HEK293 (cell line): ENCODE data around the gene CYP24A1.

ENCODE experiments used
- CTCF ChIA-PET: fragments of 350-600 bp; formaldehyde crosslinking; extraction: SDS; loops from one replicate; lab custom pipeline; 2021; ENCODE audit warnings: antibody characterized with exemption; lab: Yijun Ruan, JAX
- POLR2A ChIA-PET: fragments of 300-600 bp; formaldehyde crosslinking; extraction: SDS; loops from one replicate; lab custom pipeline; 2020; ENCODE audit warnings: antibody characterized with exemption, inconsistent platforms; lab: Yijun Ruan, JAX
- H3K27ac ChIP-seq: fragments of 200-500 bp; sonication (Bioruptor generic); 2 replicates; pipeline ENCODE4 v1.5.1; 2014; ENCODE audit warnings: low read depth, low read length, control low read depth, inconsistent platforms; ENCODE audit errors: extremely low read depth
- H3K36me3 ChIP-seq, 2 experiments: fragments of 200-500 bp in 1 of 2; sonication (Bioruptor generic) in 1 of 2; 1 replicate in 1 of 2; 2 replicates in 1 of 2; pipeline ENCODE4 v1.5.1; 2014 to 2017; ENCODE audit warnings: inconsistent platforms in 2 of 2, low read length in 2 of 2; ENCODE audit not compliant: control insufficient read depth in 2 of 2, insufficient read depth in 1 of 2
- H3K4me1 ChIP-seq: fragments of 200-500 bp; sonication (Bioruptor generic); 2 replicates; pipeline ENCODE4 v1.5.1; 2014; ENCODE audit warnings: mild to moderate bottlenecking, low read length, inconsistent platforms; ENCODE audit not compliant: control insufficient read depth, insufficient read depth
- H3K4me3 ChIP-seq: 2 replicates; pipeline ENCODE4 v1.5.1; 2011; ENCODE audit warnings: low read depth, mild to moderate bottlenecking, control low read depth, low read length, moderate library complexity
- H3K9me3 ChIP-seq: fragments of 200-500 bp; sonication (Bioruptor generic); 2 replicates; pipeline ENCODE4 v1.5.1; 2014; ENCODE audit warnings: low read depth, low read length, inconsistent platforms; ENCODE audit not compliant: control insufficient read depth, insufficient read depth
- RBAK ChIP-seq: fragments of 450-650 bp; formaldehyde crosslinking; IDR thresholded peaks from 2 replicates; pipeline ENCODE4 v1.5.1; 2016; ENCODE audit warnings: missing biosample characterization, missing genetic modification characterization
- REPIN1 ChIP-seq: fragments of 450-650 bp; formaldehyde crosslinking; IDR thresholded peaks from 2 replicates; pipeline ENCODE4 v1.5.1; 2017; ENCODE audit warnings: missing biosample characterization, missing genetic modification characterization, low read depth
- SP3 ChIP-seq: fragments of 450-650 bp; formaldehyde crosslinking; IDR thresholded peaks from 2 replicates; pipeline ENCODE4 v1.5.1; 2016; ENCODE audit warnings: missing biosample characterization, missing genetic modification characterization
- TSHZ1 ChIP-seq: fragments of 450-650 bp; formaldehyde crosslinking; IDR thresholded peaks from 2 replicates; pipeline ENCODE4 v1.5.1; 2016; ENCODE audit warnings: missing biosample characterization, missing genetic modification characterization, borderline replicate concordance
- ZNF211 ChIP-seq: fragments of 450-650 bp; formaldehyde crosslinking; IDR thresholded peaks from 2 replicates; pipeline ENCODE4 v1.5.1; 2016; ENCODE audit warnings: low read depth, missing biosample characterization, missing genetic modification characterization
- ZNF221 ChIP-seq: fragments of 450-650 bp; formaldehyde crosslinking; IDR thresholded peaks from 2 replicates; pipeline ENCODE4 v1.5.1; 2017; ENCODE audit warnings: missing biosample characterization, missing genetic modification characterization, borderline replicate concordance
- ZNF391 ChIP-seq: fragments of 450-650 bp; formaldehyde crosslinking; IDR thresholded peaks from 2 replicates; pipeline ENCODE4 v1.5.1; 2016; ENCODE audit warnings: low read depth, missing biosample characterization, missing genetic modification characterization, borderline replicate concordance
- ZNF488 ChIP-seq: fragments of 450-650 bp; formaldehyde crosslinking; IDR thresholded peaks from 2 replicates; pipeline ENCODE4 v1.5.1; 2016; ENCODE audit warnings: missing biosample characterization, missing genetic modification characterization
- ZNF555 ChIP-seq: fragments of 450-650 bp; formaldehyde crosslinking; conservative IDR thresholded peaks from 2 replicates; pipeline ENCODE4 v1.5.1; 2017; ENCODE audit warnings: missing biosample characterization, mild to moderate bottlenecking, missing genetic modification characterization, inconsistent platforms
- ZNF664 ChIP-seq: fragments of 450-650 bp; formaldehyde crosslinking; IDR thresholded peaks from 2 replicates; pipeline ENCODE4 v1.5.1; 2016; ENCODE audit warnings: missing biosample characterization, missing genetic modification characterization
- ZNF747 ChIP-seq: fragments of 450-650 bp; formaldehyde crosslinking; IDR thresholded peaks from 2 replicates; pipeline ENCODE4 v1.5.1; 2016; ENCODE audit warnings: missing biosample characterization, missing genetic modification characterization
- ZSCAN18 ChIP-seq: fragments of 450-650 bp; formaldehyde crosslinking; IDR thresholded peaks from 2 replicates; pipeline ENCODE4 v1.5.1; 2016; ENCODE audit warnings: missing biosample characterization, missing genetic modification characterization
- TF ChIP-seq, protein P1 (sequence below): fragments of 450-650 bp; formaldehyde crosslinking; IDR thresholded peaks from 2 replicates; pipeline ENCODE4 v1.5.1; 2016; ENCODE audit warnings: missing biosample characterization, missing genetic modification characterization, borderline replicate concordance
- TF ChIP-seq, protein P2 (sequence below): fragments of 450-650 bp; formaldehyde crosslinking; IDR thresholded peaks from 2 replicates; pipeline ENCODE4 v1.5.1; 2017; ENCODE audit warnings: missing biosample characterization, missing genetic modification characterization
- TF ChIP-seq, protein P3 (sequence below): fragments of 450-650 bp; formaldehyde crosslinking; IDR thresholded peaks from 2 replicates; pipeline ENCODE4 v1.5.1; 2016; ENCODE audit warnings: missing biosample characterization, missing genetic modification characterization

Gene CYP24A1

GRCh38 chr20:54158226-54158625, 15.6 kb downstream of the CYP24A1 start (continued):
- TF ChIP-seq, protein P1, sequence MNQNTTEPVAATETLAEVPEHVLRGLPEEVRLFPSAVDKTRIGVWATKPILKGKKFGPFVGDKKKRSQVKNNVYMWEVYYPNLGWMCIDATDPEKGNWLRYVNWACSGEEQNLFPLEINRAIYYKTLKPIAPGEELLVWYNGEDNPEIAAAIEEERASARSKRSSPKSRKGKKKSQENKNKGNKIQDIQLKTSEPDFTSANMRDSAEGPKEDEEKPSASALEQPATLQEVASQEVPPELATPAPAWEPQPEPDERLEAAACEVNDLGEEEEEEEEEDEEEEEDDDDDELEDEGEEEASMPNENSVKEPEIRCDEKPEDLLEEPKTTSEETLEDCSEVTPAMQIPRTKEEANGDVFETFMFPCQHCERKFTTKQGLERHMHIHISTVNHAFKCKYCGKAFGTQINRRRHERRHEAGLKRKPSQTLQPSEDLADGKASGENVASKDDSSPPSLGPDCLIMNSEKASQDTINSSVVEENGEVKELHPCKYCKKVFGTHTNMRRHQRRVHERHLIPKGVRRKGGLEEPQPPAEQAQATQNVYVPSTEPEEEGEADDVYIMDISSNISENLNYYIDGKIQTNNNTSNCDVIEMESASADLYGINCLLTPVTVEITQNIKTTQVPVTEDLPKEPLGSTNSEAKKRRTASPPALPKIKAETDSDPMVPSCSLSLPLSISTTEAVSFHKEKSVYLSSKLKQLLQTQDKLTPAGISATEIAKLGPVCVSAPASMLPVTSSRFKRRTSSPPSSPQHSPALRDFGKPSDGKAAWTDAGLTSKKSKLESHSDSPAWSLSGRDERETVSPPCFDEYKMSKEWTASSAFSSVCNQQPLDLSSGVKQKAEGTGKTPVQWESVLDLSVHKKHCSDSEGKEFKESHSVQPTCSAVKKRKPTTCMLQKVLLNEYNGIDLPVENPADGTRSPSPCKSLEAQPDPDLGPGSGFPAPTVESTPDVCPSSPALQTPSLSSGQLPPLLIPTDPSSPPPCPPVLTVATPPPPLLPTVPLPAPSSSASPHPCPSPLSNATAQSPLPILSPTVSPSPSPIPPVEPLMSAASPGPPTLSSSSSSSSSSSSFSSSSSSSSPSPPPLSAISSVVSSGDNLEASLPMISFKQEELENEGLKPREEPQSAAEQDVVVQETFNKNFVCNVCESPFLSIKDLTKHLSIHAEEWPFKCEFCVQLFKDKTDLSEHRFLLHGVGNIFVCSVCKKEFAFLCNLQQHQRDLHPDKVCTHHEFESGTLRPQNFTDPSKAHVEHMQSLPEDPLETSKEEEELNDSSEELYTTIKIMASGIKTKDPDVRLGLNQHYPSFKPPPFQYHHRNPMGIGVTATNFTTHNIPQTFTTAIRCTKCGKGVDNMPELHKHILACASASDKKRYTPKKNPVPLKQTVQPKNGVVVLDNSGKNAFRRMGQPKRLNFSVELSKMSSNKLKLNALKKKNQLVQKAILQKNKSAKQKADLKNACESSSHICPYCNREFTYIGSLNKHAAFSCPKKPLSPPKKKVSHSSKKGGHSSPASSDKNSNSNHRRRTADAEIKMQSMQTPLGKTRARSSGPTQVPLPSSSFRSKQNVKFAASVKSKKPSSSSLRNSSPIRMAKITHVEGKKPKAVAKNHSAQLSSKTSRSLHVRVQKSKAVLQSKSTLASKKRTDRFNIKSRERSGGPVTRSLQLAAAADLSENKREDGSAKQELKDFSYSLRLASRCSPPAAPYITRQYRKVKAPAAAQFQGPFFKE (tag by site-specific recombination) = no peak
- TF ChIP-seq ZNF488 (tag by site-specific recombination) (no peak), ZNF221 (tag by site-specific recombination) (no peak), REPIN1 (tag by site-specific recombination) (no peak), SP3 (no peak), ZNF555 (tag by site-specific recombination) (no peak), ZSCAN18 (tag by site-specific recombination) (no peak), ZNF664 (tag by site-specific recombination) (no peak), TSHZ1 (tag by site-specific recombination) (no peak)

DNA sequence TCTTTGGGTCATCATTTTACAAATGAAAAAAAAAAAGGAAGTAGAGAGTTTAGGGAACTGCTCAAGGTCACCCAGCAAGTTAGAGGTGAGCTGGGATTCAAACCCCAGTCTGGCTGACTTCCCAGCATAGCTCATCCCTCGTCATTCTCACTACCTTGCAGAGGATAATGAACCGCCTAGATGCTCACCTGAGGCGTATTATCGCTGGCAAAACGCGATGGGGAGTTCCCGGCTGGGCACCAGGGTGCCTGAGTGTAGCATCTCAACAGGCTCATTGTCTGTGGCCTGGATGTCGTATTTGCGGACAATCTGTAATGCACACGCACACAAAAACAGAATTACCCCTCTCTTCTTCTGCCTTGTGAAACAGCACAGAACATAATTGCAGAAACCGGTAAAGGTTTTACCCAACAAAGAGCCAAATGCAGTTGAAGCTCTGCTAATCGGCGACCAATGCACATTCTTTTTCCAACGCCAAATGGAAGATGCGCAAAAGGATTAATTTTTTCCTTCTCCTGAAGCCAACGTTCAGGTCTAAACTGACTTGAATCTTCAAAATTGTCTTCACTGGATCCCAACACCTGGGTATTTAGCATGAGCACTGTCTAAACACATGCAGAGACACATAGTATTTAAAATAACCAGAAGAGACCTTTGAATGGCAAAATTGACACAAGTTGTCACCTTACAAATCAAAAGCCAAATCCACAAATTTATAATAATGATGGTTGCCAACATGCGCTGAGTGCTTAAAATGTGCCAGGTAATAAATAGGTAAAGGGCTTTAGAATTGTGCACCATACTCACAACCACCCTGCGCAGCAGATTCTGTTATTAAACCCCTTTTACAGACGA, 16.6 kb downstream of the CYP24A1 start:
- H3K4me3 ChIP-seq = no peak overlapping the region
- no peaks in the 10 kb centered on the region for H3K4me1 ChIP-seq
- ChIA-PET POLR2A (no interaction called here), CTCF (no interaction called here)
- H3K36me3 ChIP-seq = no peaks in the 10 kb centered on the region
- H3K9me3 ChIP-seq = no peaks in the 10 kb centered on the region
- TF ChIP-seq, protein P2, sequence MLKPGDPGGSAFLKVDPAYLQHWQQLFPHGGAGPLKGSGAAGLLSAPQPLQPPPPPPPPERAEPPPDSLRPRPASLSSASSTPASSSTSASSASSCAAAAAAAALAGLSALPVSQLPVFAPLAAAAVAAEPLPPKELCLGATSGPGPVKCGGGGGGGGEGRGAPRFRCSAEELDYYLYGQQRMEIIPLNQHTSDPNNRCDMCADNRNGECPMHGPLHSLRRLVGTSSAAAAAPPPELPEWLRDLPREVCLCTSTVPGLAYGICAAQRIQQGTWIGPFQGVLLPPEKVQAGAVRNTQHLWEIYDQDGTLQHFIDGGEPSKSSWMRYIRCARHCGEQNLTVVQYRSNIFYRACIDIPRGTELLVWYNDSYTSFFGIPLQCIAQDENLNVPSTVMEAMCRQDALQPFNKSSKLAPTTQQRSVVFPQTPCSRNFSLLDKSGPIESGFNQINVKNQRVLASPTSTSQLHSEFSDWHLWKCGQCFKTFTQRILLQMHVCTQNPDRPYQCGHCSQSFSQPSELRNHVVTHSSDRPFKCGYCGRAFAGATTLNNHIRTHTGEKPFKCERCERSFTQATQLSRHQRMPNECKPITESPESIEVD (tag by site-specific recombination) = no peak
- TF ChIP-seq ZNF211 (tag by site-specific recombination) = no peak
- TF ChIP-seq, protein P3, sequence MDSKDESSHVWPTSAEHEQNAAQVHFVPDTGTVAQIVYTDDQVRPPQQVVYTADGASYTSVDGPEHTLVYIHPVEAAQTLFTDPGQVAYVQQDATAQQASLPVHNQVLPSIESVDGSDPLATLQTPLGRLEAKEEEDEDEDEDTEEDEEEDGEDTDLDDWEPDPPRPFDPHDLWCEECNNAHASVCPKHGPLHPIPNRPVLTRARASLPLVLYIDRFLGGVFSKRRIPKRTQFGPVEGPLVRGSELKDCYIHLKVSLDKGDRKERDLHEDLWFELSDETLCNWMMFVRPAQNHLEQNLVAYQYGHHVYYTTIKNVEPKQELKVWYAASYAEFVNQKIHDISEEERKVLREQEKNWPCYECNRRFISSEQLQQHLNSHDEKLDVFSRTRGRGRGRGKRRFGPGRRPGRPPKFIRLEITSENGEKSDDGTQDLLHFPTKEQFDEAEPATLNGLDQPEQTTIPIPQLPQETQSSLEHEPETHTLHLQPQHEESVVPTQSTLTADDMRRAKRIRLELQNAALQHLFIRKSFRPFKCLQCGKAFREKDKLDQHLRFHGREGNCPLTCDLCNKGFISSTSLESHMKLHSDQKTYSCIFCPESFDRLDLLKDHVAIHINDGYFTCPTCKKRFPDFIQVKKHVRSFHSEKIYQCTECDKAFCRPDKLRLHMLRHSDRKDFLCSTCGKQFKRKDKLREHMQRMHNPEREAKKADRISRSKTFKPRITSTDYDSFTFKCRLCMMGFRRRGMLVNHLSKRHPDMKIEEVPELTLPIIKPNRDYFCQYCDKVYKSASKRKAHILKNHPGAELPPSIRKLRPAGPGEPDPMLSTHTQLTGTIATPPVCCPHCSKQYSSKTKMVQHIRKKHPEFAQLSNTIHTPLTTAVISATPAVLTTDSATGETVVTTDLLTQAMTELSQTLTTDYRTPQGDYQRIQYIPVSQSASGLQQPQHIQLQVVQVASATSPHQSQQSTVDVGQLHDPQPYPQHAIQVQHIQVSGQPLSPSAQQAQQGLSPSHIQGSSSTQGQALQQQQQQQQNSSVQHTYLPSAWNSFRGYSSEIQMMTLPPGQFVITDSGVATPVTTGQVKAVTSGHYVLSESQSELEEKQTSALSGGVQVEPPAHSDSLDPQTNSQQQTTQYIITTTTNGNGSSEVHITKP (tag by site-specific recombination) = no peak
- TF ChIP-seq RBAK (tag by site-specific recombination) = no peak
- no peak for TF ChIP-seq ZNF391 (tag by site-specific recombination)
- no peak for TF ChIP-seq ZNF747
- H3K27ac ChIP-seq = no peak overlapping the region
